Lower lobe of right lung (tissue), 2 donors: ENCODE data around the gene MAST2. TPM values are rescaled to one million over a fixed set of nuclear protein-coding genes. Genes with fewer than 3 reads are reported as not detected.

Experiments
- ATAC-seq, 2 donors: fragments of 200-7000 bp; cut with Tn5 transposase; one replicate each; pipeline ENCODE4 v1.9.1; 2020 to 2022; ENCODE audit warnings: mild to moderate bottlenecking in 2 of 2, moderate library complexity in 2 of 2
- DNase-seq: peaks from one replicate; pipeline ENCODE4 v3.0.0-alpha.2; 2020
- H3K27ac ChIP-seq: fragments of 200-600 bp; one replicate; pipeline ENCODE4 v1.8.0; 2022
- H3K27me3 ChIP-seq: fragments of 200-600 bp; one replicate; pipeline ENCODE4 v1.8.0; 2022; ENCODE audit warnings: low read depth
- H3K36me3 ChIP-seq: fragments of 200-600 bp; one replicate; pipeline ENCODE4 v1.8.0; 2022; ENCODE audit warnings: mild to moderate bottlenecking
- H3K4me1 ChIP-seq: fragments of 200-600 bp; one replicate; pipeline ENCODE4 v1.8.0; 2022
- H3K4me3 ChIP-seq: fragments of 200-600 bp; one replicate; pipeline ENCODE4 v1.8.0; 2022; ENCODE audit warnings: mild to moderate bottlenecking
- H3K9me3 ChIP-seq: fragments of 200-600 bp; one replicate; pipeline ENCODE4 v1.8.0; 2022
- intact Hi-C: fragments of 100-400 bp; cut with DNase I; formaldehyde crosslinking; loops from one replicate; pipeline ENCODE4 v1.11.0; 2022
- total RNA-seq: library from RNA; stranded (reverse); fragmentation: NEBNext Ultra II Directional; extraction: Animal tissue kit (Norgen Biotek cat#: 25700); gene quantifications from one replicate; pipeline ENCODE4 v1.2.1, GENCODE V29; 2021
- TF ChIP-seq, protein P1 (sequence below): fragments of 200-600 bp; IDR thresholded peaks from one replicate; pipeline ENCODE4 v1.8.0; 2022; ENCODE audit warnings: antibody characterized with exemption, mild to moderate bottlenecking
- donor health status: DM: no; HTN: yes; CAD: no; lungs with severe emphysema.

Gene MAST2
- total RNA-seq, 1 donor from 2014 or later: 25.8 TPM

DNA sequence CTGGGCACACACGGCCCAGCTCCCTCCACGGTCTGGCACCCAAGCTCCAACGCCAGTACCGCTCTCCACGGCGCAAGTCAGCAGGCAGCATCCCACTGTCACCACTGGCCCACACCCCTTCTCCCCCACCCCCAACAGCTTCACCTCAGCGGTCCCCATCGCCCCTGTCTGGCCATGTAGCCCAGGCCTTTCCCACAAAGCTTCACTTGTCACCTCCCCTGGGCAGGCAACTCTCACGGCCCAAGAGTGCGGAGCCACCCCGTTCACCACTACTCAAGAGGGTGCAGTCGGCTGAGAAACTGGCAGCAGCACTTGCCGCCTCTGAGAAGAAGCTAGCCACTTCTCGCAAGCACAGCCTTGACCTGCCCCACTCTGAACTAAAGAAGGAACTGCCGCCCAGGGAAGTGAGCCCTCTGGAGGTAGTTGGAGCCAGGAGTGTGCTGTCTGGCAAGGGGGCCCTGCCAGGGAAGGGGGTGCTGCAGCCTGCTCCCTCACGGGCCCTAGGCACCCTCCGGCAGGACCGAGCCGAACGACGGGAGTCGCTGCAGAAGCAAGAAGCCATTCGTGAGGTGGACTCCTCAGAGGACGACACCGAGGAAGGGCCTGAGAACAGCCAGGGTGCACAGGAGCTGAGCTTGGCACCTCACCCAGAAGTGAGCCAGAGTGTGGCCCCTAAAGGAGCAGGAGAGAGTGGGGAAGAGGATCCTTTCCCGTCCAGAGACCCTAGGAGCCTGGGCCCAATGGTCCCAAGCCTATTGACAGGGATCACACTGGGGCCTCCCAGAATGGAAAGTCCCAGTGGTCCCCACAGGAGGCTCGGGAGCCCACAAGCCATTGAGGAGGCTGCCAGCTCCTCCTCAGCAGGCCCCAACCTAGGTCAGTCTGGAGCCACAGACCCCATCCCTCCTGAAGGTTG, 231.4 kb downstream of the MAST2 start:
- Histone ChIP-seq H3K4me3 (no peak overlapping the region), H3K27me3 (no peaks in the 10 kb centered on the region), H3K36me3 (peaks cover 33% of the 10 kb centered on the region), H3K27ac (no peak overlapping the region), H3K4me1 (peaks cover 20% of the 10 kb centered on the region), H3K9me3 (no peaks in the 10 kb centered on the region)
- DNase-seq (no peak), ATAC-seq (no peak)
- TF ChIP-seq, protein P1, sequence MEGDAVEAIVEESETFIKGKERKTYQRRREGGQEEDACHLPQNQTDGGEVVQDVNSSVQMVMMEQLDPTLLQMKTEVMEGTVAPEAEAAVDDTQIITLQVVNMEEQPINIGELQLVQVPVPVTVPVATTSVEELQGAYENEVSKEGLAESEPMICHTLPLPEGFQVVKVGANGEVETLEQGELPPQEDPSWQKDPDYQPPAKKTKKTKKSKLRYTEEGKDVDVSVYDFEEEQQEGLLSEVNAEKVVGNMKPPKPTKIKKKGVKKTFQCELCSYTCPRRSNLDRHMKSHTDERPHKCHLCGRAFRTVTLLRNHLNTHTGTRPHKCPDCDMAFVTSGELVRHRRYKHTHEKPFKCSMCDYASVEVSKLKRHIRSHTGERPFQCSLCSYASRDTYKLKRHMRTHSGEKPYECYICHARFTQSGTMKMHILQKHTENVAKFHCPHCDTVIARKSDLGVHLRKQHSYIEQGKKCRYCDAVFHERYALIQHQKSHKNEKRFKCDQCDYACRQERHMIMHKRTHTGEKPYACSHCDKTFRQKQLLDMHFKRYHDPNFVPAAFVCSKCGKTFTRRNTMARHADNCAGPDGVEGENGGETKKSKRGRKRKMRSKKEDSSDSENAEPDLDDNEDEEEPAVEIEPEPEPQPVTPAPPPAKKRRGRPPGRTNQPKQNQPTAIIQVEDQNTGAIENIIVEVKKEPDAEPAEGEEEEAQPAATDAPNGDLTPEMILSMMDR: no peak
- intact Hi-C loops: loop anchor here (5.0 kb wide), 1 partner anchor 147 kb away; no protein-coding TSS in a partner anchor

DNA sequence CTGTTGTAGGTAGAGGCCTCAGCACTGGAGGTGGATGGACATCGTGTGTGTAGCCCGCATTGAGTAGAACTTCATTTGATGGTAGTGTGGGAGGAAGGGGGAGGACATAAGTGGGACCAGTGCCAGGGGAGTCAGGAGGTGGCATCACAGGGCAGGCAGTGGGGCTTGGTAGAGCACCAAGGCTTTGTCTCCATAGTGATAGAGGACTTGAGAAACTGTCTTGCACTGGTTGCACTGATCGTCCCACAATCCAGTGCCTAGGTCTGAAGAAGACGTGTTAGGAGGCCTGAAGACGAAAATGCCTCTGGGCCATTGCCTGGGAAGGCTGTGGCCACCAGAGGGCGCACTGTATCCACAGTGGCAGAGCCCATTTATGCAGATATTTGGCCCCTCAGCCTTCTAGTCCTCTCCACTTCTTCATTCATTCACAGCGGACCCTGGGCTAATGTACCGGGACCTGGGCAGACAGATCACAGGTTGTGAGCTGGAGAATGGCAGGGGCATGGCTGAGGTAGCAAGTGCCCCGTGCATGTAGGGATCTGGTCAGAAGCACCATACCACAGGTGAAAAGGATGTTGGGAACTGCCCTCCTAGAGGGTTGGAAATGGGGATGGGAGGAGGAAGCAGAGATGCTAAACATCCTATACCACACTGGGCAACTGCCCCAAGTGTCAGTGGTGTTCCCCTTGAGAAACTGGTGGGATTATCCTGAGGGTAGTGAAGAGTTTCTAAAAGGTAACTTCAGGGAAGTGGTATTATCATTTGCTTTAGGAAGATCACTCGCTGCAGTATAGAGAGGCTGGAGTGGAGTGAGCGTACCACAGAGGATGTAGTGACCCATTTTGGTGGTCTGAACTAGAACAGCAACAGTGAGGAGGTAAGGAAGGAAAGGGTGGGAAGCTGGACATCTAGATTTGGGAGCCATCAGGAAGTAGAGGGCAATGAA, 233.8 kb downstream of the MAST2 start:
- DNase-seq (peak; percentile 87), ATAC-seq (peak; percentile 84 to 86)
- H3K27me3 ChIP-seq: no peaks in the 10 kb centered on the region
- peaks cover 24% of the 10 kb centered on the region for H3K4me1 ChIP-seq
- TF ChIP-seq, protein P1: peak; percentile 99
- H3K9me3 ChIP-seq: no peaks in the 10 kb centered on the region
- no peak overlapping the region for H3K27ac ChIP-seq
- H3K36me3 ChIP-seq: peaks cover 12% of the 10 kb centered on the region
- no peak overlapping the region for H3K4me3 ChIP-seq
- intact Hi-C loops: loop anchor here (5.0 kb wide), 1 partner anchor 145 kb away; no protein-coding TSS in a partner anchor

DNA sequence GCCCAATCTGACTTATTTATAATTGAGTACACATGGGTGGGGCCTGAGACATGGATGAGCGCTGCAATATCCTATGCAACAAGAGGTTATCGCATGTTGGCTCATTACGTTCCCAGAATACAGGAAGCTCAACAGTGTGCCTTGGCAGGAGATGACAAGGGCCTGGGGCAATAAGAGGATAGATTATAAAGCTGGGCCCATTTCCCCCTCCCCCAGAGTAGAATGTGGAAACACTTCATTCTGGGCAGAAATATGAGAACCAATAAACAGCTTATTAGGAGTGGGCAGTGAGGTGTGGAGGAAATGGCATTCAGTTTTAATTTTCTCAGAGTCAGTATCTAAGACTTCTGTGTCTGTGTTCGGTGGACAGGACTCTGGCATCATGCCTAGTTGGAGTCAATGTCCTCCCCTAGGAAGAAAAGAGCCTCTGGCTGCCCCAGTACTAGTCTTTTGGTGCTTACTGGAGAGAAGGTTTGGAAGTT, 236.2 kb downstream of the MAST2 start:
- H3K27ac ChIP-seq: no peak overlapping the region
- intact Hi-C loops: loop anchor here (5.0 kb wide), 1 partner anchor 143 kb away; no protein-coding TSS in a partner anchor
- TF ChIP-seq, protein P1: no peak
- H3K27me3 ChIP-seq: no peaks in the 10 kb centered on the region
- no peak overlapping the region for H3K4me3 ChIP-seq
- H3K36me3 ChIP-seq: peaks cover 19% of the 10 kb centered on the region
- H3K9me3 ChIP-seq: no peaks in the 10 kb centered on the region
- H3K4me1 ChIP-seq: peaks cover 37% of the 10 kb centered on the region
- ATAC-seq (peak in 1 of 2 donors; percentile 11), DNase-seq (no peak)

DNA sequence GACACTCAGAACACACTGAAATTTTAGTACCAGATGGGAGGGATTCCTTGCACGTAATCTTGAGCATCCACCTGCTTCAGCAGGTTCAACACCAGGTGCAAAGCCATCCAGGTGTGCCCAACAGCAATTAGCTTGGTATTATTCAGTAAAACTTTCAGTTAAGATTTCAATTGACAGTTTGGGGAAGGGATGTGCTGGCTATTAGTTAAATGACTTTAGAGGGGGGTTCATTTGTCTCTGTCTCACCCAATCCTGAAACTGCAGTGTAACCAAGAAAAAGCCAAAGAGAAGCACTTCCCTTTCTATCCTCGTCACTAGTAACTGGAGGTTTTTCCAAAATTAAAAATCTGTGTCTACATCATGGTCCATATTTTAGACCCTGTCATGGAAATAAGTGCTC, 238.1 kb downstream of the MAST2 start:
- intact Hi-C loops: no loop called here
- Histone ChIP-seq H3K4me1 (peaks cover 37% of the 10 kb centered on the region), H3K9me3 (no peaks in the 10 kb centered on the region), H3K27ac (no peak overlapping the region), H3K36me3 (peaks cover 36% of the 10 kb centered on the region), H3K27me3 (no peaks in the 10 kb centered on the region), H3K4me3 (no peak overlapping the region)
- ATAC-seq (no peak), DNase-seq (no peak)
- TF ChIP-seq, protein P1: no peak

DNA sequence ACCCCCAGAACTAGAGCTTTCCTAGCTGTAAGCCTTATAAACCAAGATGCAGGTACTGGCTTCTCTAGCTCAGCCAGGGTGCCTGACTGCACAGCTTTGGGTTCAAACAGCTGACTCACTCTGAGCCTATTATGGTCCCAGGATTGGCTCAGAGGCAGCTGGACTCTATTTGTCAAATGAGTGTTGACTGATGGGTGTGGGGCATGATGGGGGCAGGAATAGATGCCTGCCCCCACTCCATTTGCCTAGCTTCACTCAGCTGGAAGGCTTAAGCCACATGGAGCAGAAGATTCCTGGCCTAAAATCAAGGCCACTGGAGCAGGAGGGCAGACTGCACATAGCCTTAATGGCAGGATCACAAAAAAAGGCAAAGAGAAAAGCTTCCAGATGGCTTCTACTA, 238.6 kb downstream of the MAST2 start:
- no peak for DNase-seq
- intact Hi-C loops: no loop called here
- Histone ChIP-seq H3K27ac (no peak overlapping the region), H3K27me3 (no peaks in the 10 kb centered on the region), H3K4me3 (no peak overlapping the region), H3K36me3 (peaks cover 36% of the 10 kb centered on the region), H3K4me1 (peaks cover 34% of the 10 kb centered on the region), H3K9me3 (no peaks in the 10 kb centered on the region)
- TF ChIP-seq, protein P1: no peak
- no peak for ATAC-seq
